Measurements from ENCODE around the gene MTERF4.

The MTERF4 gene

DNA sequence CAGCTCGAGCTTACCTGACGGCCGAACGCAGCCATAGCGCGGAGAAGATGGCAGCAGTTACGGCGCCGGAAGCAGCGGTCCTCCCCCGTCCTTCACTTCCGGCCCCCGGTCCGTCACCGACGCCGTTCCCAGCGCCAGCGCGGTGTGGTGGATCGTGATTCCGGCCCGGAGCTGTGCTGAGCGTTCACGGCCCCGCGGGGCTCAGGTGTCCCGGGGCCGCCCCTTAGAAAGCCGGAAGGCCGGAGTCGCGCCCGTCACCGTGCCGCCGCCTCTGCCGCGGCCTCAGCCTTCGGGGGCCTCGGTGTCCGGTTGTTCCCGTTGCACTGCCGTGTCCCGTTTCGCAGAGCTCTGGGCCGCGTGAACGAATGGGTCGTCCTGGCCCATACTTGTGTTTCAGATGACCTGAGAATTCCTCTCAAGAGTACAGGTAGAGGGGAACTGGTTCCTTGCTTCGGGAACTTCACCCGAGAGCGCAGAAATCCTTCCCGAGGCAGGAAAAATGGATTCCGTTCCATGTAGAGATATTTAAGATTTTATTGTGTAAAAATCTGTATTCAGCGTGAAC, at the start of gene MTERF4:
MTERF4 (minus strand) TSS at position 49 of the 565 bp plus-strand sequence; CDS start at position 35, 14 bp downstream.
- peak; percentile 89 for FAIRE-seq
- DNase-seq (ENCODE audit: insufficient read length, low spot score), result peak; percentile 79

DNA sequence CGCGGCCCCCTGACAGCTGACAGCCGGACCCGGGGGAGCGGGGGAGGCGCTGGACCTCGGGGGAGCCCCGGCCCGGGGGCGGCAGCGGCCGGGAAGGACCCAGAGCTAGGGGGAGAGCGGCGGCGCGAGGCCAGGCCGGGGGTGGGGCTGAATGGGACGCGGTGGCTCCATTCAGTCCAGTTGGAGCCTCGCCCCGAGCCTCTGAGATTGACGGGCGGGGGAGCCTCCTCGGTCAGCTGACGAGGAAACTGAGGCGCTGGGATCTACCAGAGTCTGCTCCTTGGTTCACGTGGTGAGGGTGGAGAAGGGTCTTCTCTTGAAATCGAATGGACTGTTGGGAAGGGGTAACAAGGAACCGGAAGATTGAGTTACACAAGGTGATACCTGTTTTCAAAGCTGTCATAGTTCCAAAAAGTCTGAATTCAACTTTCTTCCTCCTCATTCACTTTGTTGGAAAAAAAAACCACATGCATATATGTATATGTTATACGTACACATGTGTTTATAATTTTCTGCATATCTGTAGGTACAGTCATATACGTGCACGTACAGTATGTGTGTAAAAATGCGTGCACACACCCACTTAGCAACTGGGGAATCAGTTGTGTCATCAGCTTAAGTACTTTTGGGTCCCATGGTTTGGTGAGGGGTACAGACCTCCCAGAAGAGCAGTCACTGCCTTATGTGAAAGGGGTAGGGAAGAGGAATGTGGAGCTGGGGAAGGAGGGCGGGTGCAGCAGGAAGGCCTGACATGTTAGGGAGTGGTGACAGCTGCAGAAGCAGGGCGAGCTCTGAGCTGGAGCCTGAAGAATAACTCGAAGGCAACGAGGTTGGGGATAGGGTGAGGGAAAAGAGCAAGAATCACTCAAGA, 48.8 kb upstream of the MTERF4 start:
- FAIRE-seq (peak; percentile 66), DNase-seq (ENCODE audit: insufficient read length, low spot score) (no peak)

DNA sequence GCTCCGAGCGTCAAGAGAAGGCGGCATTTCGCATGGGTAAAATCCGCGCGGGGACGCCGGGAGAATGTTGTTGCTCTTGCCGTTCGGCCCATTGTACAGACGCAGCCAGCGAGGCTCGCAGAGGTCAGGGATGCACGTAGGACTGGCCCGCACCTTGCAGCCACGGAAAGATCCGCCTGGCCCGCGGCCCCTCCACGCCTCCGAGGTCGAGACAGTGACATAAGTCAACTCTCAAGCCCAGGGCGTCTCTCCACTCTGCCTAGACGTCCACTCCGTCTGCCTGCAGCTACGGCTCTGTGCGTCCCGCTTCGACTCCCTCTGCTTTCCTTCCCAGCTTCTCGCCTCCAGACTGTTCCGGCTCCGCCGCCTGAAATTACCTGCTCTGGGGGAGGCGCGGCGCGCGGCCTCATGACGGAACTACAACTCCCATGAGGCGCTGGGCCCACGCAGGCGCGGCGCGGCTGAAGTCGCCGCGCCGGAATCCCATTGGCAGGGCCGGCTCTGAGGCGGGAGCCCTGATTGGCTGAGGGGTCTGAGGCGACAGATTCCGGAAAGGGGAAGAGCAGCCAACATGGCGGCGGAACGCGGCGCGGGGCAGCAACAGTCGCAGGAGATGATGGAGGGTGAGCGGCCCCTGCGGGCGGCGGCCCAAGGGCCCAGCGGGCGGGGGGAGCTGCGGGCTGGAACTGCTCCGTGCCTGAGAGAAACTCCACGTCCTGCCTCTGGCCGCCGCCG, 48.0 kb upstream of the MTERF4 start, which contains the start of gene PPP1R7:
PPP1R7 (plus strand) TSS at position 543 of the 735 bp plus-strand sequence; CDS start at position 572, 29 bp downstream.
- DNase-seq (ENCODE audit: insufficient read length, low spot score) (peak; percentile 99), FAIRE-seq (peak; percentile 95)

GRCh38 chr2:241149675-241149924, 47.5 kb upstream of the MTERF4 start:
- DNase-seq (ENCODE audit: insufficient read length, low spot score) (no peak), FAIRE-seq (no peak)

DNA sequence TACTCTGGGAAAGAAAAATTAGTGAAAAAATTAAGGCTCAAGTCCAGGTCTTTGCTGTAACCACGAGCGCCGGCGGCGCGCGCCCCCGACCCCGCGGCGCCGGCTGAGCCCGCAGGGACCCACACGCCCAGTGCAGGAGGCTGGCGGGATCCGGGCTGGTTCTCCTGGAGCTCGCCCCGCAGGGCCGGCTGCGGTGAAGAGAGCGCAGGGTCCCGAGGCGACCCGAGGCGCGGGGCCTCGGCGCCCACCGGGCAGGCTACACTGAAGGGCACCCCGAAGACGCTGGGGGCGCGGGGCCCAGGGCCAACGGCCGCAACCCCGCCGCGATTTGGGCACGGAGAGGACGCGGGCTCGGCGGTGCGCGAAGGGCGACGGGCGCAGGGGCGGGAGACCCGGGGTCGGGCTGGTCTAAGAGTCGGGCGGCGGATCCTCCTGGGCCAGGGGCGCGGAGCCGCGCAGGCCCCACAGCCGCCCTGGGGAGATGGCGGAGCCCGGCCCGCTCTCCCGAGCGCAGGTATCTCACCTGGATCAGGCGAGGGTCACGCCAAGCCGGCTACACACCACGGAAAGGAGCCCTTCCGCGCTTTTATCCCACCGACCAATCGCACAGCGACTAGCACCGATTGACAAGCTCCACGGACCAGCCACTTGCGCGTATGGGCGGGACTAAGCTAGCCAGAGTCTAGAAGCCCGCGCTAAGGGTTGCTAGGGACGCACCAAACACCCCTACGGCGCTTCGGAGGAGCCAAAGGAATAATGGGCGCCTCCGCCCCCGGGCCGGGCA, 47.0 kb upstream of the MTERF4 start, which contains the start of gene PASK:
PASK (minus strand) TSS at position 582 of the 784 bp plus-strand sequence. CDS start 6,440 bp downstream, outside the sequence.
- DNase-seq (ENCODE audit: insufficient read length, low spot score) (peak; percentile 94), FAIRE-seq (peak; percentile 98)

- no peak for DNase-seq (ENCODE audit: insufficient read length, low spot score)
- peak; percentile 76 for FAIRE-seq
These were observed 46.2 kb upstream of the MTERF4 start for GRCh38 chr2:241148239-241148638.

GRCh38 chr2:241147336-241147735, 45.2 kb upstream of the MTERF4 start:
- no peak for DNase-seq (ENCODE audit: insufficient read length, low spot score)
- FAIRE-seq, result no peak

DNA sequence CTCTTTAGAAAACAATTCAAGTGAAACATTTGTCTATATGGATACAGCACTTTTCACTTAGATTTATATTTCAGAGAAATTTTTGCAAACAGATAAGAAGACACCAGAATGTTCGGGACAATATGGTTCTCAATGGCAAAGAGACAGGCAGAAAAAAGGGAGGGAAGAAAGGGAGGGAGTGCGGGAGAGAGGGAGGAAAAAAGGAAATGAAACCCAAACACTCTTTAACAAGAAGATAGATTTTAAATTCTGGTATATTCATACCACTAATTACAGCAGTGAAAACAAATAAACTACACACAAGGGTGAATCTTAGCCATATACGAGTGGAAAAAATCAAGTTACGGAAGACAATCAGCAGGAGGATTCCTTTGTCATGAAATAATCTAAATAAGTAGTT, 44.2 kb upstream of the MTERF4 start:
- no peak for DNase-seq (ENCODE audit: insufficient read length, low spot score)
- no peak for FAIRE-seq

DNA sequence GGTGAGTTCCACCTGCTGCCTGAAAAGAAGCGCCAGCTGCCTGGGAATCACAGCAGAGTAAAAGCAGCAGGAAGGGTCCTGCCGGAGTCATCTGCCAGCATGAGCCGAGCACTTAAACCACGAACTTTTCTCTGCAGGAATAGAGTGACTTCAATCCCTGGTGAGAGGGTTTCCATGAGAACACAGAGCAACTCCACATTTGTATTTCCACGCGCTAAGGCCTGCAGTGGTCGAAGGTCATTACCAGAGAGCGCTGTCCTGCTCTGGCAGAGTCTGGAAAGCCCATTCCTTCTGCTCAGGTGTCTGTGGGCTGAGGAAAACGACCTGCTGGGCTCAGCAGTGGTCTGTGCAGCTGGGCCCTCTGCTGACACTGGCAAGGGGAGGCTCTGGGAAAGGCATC, 40.5 kb upstream of the MTERF4 start:
- no peak for DNase-seq (ENCODE audit: insufficient read length, low spot score)
- FAIRE-seq, result no peak

GRCh38 chr2:241142063-241142462, 40.0 kb upstream of the MTERF4 start:
- no peak for FAIRE-seq

GRCh38 chr2:241141214-241141770, 39.2 kb upstream of the MTERF4 start:
- DNase-seq (ENCODE audit: insufficient read length, low spot score) (no peak), FAIRE-seq (no peak)

More at GRCh38 chr2:241142063-241142462, 40.0 kb upstream of the MTERF4 start:
- no peak for DNase-seq (ENCODE audit: insufficient read length, low spot score)

- FAIRE-seq, result no peak
These were observed 38.4 kb upstream of the MTERF4 start for GRCh38 chr2:241140445-241140840.

DNA sequence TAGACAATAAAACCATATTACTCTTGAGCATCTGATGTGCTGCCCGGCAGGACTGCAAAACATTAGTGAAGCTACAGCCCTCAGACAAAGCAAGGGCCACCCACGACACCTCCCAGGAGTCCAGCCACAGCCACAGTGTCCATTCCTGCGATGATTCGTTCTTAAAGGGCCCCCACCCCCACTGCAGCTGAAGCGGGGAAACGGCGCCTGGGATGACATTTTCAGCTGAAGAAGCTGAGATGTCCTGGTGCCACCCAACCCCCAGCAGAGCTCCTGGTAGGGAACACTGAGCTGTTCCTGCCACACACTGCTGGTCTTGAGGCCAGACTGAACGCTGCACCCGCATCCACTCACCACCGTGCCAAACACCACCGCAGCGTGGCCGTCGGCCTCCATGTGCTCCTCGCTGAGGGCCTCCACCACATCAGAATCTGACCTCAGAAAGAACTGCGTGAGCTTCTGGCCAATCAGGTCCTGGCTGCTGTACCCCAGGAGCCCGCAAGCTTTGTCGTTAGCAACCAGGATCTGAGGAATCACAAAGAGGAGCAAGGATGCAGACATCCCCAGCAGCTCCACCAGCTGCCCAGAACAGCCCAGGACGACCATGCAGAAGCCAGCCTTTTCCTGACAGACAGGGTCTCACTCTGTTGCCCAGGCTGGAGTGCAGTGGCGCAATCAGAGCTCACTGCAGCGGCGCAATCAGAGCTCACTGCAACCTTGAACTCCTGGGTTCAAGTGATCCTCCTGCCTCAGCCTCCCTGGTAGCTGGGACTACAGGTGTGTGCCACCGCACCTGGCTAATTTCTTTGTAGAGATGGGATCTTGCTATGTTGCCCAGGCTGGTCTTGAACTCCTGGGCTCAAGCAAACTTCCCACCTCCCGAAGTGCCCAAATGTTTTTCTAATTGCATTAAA, 37.7 kb upstream of the MTERF4 start:
- FAIRE-seq, result no peak
- DNase-seq (ENCODE audit: insufficient read length, low spot score), result no peak

More at GRCh38 chr2:241140445-241140840, 38.4 kb upstream of the MTERF4 start:
- DNase-seq (ENCODE audit: insufficient read length, low spot score), result no peak

- DNase-seq (ENCODE audit: insufficient read length, low spot score), result no peak
- FAIRE-seq, result no peak
These were observed 36.4 kb upstream of the MTERF4 start for GRCh38 chr2:241138471-241138870.

GRCh38 chr2:241137276-241138190, 35.4 kb upstream of the MTERF4 start:
- DNase-seq (ENCODE audit: insufficient read length, low spot score) (no peak), FAIRE-seq (no peak)

- FAIRE-seq (no peak), DNase-seq (ENCODE audit: insufficient read length, low spot score) (no peak)
These were observed 34.7 kb upstream of the MTERF4 start for GRCh38 chr2:241136661-241137260.

- FAIRE-seq (no peak), DNase-seq (ENCODE audit: insufficient read length, low spot score) (no peak)
These were observed 34.1 kb upstream of the MTERF4 start for GRCh38 chr2:241136191-241136590.

DNA sequence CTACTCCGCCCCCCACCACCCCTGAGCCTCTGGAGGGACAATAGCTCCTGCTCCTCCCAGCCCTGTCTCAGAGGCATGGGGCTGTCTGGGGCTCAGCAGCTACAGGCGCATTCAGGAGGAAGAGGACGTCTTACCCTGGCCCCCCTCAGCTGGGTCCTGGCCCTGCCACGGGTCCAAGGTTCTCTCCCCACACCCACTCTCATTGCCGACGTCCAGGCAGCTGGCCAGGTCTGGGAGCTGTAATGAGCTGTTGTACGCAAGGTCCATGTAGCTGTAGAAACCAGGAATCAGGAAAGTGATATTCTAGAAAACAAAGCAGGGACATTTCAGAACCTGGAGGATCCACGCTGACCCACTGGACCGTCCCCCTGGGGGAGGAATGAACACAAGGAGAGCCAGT, 33.6 kb upstream of the MTERF4 start:
- DNase-seq (ENCODE audit: insufficient read length, low spot score) (no peak), FAIRE-seq (no peak)
